Omental fat pad (tissue), 4 donors: ENCODE data around the gene OR8K1. TPM values are rescaled to one million over a fixed set of nuclear protein-coding genes. Genes with fewer than 3 reads are reported as not detected.

Experiments used
- ATAC-seq: fragments of 150-250 bp; one replicate; pipeline ENCODE4 v1.9.1; 2016; ENCODE audit warnings: mild to moderate bottlenecking, moderate library complexity; ENCODE audit not compliant: low FRiP score
- DNase-seq: peaks from one replicate; pipeline ENCODE4 v3.0.0-alpha.2; 2019; ENCODE audit warnings: low spot score
- total RNA-seq, 4 donors: library from RNA; depleted of rRNA; stranded (reverse); fragments of >200 nt; gene quantifications; one replicate each; pipeline ENCODE4 v1.1.0, GENCODE V29; 2016
- TF ChIP-seq, protein P1 (sequence below), 3 donors: fragments of 450-650 bp; IDR thresholded peaks; one replicate each; pipeline ENCODE4 v1.5.1; 2016 to 2017; ENCODE audit warnings: antibody characterized with exemption in 3 of 3, mild to moderate bottlenecking in 3 of 3, moderate library complexity in 2 of 3

The OR8K1 gene
- not detected for total RNA-seq

DNA sequence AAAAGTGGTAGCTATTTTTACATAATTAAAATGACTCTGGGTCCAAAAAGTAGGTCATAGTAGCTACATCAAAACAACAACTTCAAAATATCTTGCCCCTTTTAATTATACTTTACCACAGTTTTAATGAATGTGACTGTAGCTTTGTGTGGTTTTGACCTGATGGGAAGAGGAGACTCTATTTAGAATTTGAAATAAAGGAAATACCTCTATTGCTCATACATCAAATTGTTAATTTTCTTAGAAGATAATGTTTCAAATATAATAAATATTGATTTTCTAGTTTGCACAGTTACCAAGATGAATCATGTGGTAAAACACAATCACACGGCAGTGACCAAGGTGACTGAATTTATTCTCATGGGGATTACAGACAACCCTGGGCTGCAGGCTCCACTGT is at the start of gene OR8K1:
TSS of gene OR8K1 (plus strand) at position 301 of the 400 bp plus-strand sequence. CDS start at position 301, 0 bp downstream.
- ATAC-seq (no peak), DNase-seq (no peak)
- TF ChIP-seq, protein P1, sequence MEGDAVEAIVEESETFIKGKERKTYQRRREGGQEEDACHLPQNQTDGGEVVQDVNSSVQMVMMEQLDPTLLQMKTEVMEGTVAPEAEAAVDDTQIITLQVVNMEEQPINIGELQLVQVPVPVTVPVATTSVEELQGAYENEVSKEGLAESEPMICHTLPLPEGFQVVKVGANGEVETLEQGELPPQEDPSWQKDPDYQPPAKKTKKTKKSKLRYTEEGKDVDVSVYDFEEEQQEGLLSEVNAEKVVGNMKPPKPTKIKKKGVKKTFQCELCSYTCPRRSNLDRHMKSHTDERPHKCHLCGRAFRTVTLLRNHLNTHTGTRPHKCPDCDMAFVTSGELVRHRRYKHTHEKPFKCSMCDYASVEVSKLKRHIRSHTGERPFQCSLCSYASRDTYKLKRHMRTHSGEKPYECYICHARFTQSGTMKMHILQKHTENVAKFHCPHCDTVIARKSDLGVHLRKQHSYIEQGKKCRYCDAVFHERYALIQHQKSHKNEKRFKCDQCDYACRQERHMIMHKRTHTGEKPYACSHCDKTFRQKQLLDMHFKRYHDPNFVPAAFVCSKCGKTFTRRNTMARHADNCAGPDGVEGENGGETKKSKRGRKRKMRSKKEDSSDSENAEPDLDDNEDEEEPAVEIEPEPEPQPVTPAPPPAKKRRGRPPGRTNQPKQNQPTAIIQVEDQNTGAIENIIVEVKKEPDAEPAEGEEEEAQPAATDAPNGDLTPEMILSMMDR (IDR thresholded peaks at IDR 0.05), result no peak

DNA sequence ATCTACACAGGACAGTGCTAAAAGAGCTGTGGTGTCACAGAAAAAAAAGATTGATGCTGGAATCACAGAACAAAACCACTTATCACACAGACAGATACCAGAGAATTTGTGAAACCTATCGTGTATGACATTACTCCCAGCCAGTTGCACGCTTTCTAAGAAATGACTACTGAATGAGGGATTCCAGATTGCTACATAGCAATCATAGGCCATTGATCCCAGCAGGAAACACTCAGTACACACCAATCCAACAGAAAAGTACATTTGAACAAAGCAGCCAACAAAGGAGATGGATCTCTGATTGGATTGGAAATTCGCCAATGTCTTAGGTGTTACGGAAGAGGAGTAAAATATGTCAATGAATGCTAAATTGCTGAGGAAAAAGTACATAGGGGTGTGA is 48.9 kb upstream of the OR8K1 start:
- DNase-seq, result no peak
- TF ChIP-seq, protein P1 (IDR thresholded peaks at IDR 0.05), result no peak
- ATAC-seq, result no peak

DNA sequence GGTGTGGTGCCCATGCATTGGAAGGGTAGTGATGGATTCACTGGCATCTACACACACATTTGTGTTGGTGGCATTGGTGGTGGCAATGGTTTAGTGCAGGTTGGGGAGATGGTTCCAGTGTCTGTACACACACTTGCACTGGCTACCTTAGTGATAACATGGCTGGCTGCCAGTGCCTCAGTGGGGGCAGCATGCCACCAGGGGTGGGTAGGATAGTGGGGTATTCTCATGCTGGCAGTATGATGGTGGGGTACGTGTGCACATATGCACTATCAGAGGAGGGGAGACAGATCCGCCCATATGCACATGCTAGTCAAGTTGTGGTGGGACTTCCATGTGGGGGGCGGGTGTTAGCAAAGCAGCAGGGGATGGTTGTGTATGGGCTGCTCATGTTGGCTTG is 38.0 kb upstream of the OR8K1 start:
- DNase-seq, result no peak
- TF ChIP-seq, protein P1 (IDR thresholded peaks at IDR 0.05), result no peak
- ATAC-seq, result no peak

DNA sequence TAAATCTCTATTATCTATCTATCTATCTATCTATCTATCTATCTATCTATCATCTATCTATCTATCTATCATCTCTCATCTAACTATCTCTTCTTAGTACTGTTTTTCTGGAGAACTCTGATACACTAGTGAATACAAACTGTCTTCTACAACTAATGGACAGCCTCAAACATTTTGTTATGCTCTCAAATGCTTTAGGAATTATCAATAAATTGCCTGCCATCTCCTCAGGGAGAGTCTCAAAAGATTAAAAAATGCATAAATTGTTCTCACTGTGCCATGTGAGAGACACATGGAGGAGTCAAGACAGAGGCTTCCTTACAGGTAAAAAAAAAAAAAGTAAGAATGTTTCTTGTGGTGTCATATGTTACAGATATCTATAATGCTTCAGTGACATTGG is 31.0 kb upstream of the OR8K1 start, which contains the start of gene OR8K3:
TSS of gene OR8K3 (plus strand) at position 301 of the 400 bp plus-strand sequence. CDS start 3,163 bp downstream, outside the sequence.
- DNase-seq (no peak), ATAC-seq (no peak)
- TF ChIP-seq, protein P1 (IDR thresholded peaks at IDR 0.05), result no peak

DNA sequence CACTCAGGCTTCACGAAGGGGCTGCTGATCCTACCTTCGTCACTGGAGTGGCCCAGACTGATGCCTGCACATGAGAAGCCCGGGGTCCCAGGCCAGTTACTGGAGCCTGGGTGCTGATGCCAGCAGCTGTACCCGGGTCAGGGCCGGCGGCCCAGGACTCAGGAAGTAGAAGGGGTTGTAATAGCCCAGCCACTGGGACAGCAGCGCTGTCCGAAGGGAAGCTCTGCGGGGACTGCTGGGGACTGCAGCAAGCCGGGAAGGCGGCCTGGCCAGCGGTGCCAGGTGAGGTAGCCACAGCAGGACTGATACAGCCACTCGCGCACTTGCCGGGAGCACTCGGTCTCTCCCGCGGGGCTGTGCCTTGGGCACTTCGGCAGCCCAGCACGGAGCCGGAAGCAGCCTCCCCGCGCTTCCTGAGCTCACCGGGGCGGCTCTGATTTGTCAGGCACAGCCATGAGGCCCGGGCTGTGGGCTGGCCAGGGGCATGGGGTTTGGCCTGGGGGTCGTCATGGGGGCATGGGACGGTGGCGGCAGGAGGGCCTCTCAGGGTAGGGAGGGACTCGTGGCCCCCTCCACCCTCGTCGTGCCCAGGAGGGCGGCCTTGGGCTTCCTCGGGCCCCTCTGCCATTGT is 13.9 kb upstream of the OR8K1 start:
- TF ChIP-seq, protein P1 (IDR thresholded peaks at IDR 0.05), result no peak
- DNase-seq (no peak), ATAC-seq (no peak)

DNA sequence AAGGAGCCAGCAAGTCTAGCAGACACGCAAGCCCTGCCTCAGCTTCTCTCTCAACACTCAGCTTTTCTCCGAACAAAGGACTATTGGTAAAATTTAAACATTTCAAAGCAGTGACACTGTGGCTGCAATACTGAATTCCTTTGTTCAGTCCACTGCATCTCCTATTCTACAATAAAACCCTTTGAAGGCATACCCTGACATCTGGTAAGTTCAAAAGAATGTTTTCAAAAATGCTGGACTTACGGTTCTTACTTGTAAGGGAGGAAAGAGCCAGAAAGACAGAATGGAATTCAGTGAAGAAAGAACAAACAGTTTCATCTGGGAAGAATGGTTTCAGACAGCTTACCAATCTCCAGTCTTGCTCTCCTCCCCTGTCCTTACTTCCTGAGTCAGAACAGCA is 12.7 kb upstream of the OR8K1 start:
- TF ChIP-seq, protein P1 (IDR thresholded peaks at IDR 0.05), result no peak
- ATAC-seq (no peak), DNase-seq (no peak)

DNA sequence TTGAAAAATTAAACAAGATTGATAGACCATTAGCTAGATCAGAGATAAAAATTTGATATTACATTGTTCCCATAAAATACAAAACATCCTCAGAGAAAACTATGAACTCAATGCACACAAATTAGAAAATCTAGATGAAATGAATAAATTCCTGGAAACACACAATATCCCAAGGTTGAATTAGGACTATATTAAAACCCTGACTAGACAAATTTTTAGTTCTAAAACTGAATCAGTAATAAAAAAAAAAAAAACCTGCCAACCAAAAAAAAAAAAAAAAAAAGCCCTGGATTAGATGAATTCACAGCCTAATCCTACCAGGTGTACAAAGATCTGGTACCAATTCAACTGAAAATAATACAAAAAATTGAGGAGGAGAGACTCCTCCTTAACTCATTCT is 5.5 kb upstream of the OR8K1 start:
- DNase-seq (no peak), ATAC-seq (no peak)
- TF ChIP-seq, protein P1 (IDR thresholded peaks at IDR 0.05), result no peak
